BJ (cell line): Measurements from ENCODE around the gene GIMAP4. TPM values are rescaled to one million over a fixed set of nuclear protein-coding genes. Genes with fewer than 3 reads are reported as not detected.
"Not testable (repeated sequence)": the region's sequence is repeated elsewhere in the genome, so short reads cannot be mapped to it uniquely, and the experiment has no call there.

Source experiments
- CTCF ChIA-PET: fragments of 350-600 bp; formaldehyde crosslinking; extraction: SDS; loops from one replicate; lab custom pipeline; 2021; ENCODE audit warnings: antibody characterized with exemption, inconsistent platforms; lab: Yijun Ruan, JAX
- POLR2A ChIA-PET: fragments of 300-600 bp; sonication (Branson Sonifier 250); formaldehyde crosslinking; extraction: SDS; loops from one replicate; lab custom pipeline; 2021; ENCODE audit warnings: antibody characterized with exemption; lab: Charles Lee
- DNase-seq: peaks from one replicate; pipeline ENCODE4 v3.0.0-alpha.2; 2011; ENCODE audit warnings: low read depth
- H3K27me3 ChIP-seq: 2 replicates; pipeline ENCODE4 v1.6.0; 2011; ENCODE audit warnings: low read length; ENCODE audit not compliant: control insufficient read depth, insufficient read depth
- H3K36me3 ChIP-seq: 2 replicates; pipeline ENCODE4 v1.5.1; 2011; ENCODE audit warnings: low read length; ENCODE audit not compliant: control insufficient read depth, insufficient read depth
- H3K4me3 ChIP-seq: 2 replicates; pipeline ENCODE4 v1.5.1; 2011; ENCODE audit warnings: low read depth, mild to moderate bottlenecking, control low read depth, low read length
- CTCF ChIP-seq: IDR thresholded peaks from 2 replicates; pipeline ENCODE4 v1.5.1; 2011; ENCODE audit warnings: low read depth, mild to moderate bottlenecking, control low read depth, inconsistent platforms, low read length, moderate library complexity; ENCODE audit not compliant: insufficient read depth
- polyA minus RNA-seq: library from RNA; depleted of rRNA, polyadenylated mRNA; stranded (reverse); fragments of >200 nt; gene quantifications from 2 replicates; pipeline ENCODE4 v1.2.3, GENCODE V29; 2011; rRNA and poly(A)+ RNA removed
- polyA plus RNA-seq: library from polyadenylated mRNA; depleted of rRNA; stranded (reverse); fragments of >200 nt; gene quantifications from 2 replicates; pipeline ENCODE4 v1.2.3, GENCODE V29; 2011; rRNA removed

Gene GIMAP4
- not detected in 2 replicates for polyA plus RNA-seq
- polyA minus RNA-seq: not detected in 2 replicates

GRCh38 chr7:150567169-150567568 lies at the start of gene GIMAP4:
Gene GIMAP4 (plus strand): TSS chr7:150567390. CDS start chr7:150569902, 2,512 bp downstream.
- H3K4me3 ChIP-seq: no peak within 1 kb of the TSS
- no peak for TF ChIP-seq CTCF
- DNase-seq: no peak
- ChIA-PET POLR2A (no interaction called here), CTCF (no interaction called here)
- no peaks in the 10 kb centered on the region for H3K36me3 ChIP-seq
- no peaks in the 10 kb centered on the region for H3K27me3 ChIP-seq

DNA sequence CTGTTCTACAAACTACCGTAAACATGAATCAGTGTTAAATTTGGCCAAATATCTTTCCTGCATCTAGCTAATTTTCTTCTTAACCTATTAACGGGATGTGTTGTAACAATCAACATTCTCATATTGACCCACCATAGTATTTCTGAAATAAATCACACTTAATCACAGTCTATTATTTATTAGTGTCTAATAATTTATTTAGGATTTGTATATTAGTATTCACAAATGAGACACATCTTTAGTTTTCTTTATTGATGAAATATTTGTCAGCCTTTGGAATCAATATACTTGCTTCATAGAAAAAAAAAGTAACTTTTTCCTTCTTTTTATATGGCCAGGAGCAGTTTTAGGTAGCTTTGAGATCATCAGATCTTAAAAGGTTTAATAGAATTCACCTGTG lies 47.9 kb upstream of the GIMAP4 start:
- CTCF ChIA-PET: no interaction called here

DNA sequence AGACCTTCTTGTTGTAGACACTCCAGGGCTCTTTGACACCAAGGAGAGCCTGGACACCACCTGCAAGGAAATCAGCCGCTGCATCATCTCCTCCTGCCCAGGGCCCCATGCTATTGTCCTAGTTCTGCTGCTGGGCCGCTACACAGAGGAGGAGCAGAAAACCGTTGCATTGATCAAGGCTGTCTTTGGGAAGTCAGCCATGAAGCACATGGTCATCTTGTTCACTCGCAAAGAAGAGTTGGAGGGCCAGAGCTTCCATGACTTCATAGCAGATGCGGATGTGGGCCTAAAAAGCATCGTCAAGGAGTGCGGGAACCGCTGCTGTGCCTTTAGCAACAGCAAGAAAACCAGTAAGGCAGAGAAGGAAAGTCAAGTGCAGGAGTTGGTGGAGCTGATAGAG lies 47.0 kb upstream of the GIMAP4 start:
- DNase-seq: no peak
- H3K27me3 ChIP-seq: no peaks in the 10 kb centered on the region
- H3K36me3 ChIP-seq: no peaks in the 10 kb centered on the region
- no peak overlapping the region for H3K4me3 ChIP-seq
- POLR2A ChIA-PET: no interaction called here
- CTCF ChIA-PET: interaction anchor here (0.6 to 0.7 kb wide), 2 partner anchors 24 to 60 kb away, joined by 3 read pairs; no protein-coding TSS in a partner anchor
- no peak for TF ChIP-seq CTCF

More for the DNA sequence above, 47.9 kb upstream of the GIMAP4 start:
- Histone ChIP-seq H3K27me3 (no peaks in the 10 kb centered on the region), H3K36me3 (no peaks in the 10 kb centered on the region), H3K4me3 (no peak overlapping the region)
- DNase-seq: no peak
- POLR2A ChIA-PET: no interaction called here
- TF ChIP-seq CTCF: no peak

DNA sequence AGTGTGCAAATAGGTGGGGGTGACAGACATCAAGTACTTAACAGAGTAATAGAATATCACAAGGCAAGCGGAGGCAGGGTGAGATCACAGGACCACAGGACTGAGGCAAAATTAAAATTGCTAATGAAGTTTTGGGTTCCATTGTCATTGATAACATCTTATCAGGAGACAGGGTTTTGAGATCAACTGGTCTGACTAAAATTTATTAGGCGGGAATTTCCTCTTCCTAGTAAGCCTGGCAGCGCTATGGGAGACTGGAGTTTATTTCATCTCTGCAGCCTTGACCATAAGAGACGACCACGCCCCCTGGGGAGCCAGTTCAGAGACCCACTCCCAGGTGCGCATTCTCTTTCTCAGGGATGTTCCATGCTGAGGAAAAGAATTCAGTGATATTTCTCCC lies 44.3 kb upstream of the GIMAP4 start:
- DNase-seq, H3K4me3 ChIP-seq, H3K36me3 ChIP-seq, CTCF ChIA-PET, POLR2A ChIA-PET, H3K27me3 ChIP-seq: not testable (repeated sequence)

DNA sequence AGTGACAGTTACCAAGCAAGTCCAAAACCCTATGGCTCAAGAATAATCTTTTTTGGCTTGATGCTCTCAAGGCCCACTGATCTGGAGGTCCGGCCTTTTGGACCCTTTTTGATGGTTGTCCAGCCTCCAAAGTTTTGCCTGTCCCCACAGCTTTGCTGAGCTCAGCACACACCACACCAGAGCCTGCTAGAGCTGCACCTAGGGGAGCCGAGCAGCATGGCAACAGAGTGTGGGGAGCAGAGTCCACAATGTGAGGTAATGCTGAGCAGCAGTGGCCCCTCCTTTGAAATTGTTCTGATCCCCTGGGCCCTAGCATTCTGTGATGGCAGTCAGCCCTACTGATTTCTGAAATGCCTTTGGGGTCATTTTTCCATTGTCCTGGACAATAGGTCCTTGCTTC lies 43.2 kb upstream of the GIMAP4 start:
- no peak for TF ChIP-seq CTCF
- ChIA-PET POLR2A (no interaction called here), CTCF (no interaction called here)
- DNase-seq: no peak
- Histone ChIP-seq H3K27me3 (no peaks in the 10 kb centered on the region), H3K4me3 (no peak overlapping the region), H3K36me3 (no peaks in the 10 kb centered on the region)

DNA sequence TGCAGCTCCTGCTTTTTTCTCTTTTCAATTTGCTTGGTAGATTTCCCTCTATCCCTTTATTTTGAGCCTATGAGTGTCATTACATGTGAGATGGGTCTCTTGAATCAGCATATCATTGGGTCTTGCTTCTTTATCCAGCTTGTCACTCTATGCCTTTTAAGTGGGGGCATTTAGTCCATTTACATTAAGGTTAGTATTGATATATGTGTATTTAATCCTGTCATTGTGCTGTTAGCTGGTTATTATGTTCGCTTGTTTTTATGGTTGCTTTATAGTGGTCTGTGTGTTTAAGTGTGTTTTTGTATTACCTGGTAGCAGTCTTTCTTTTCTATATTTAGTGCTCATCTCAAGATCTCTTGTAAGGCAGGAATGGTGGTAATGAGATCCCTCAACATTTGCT lies 35.5 kb upstream of the GIMAP4 start:
- CTCF ChIA-PET: no interaction called here
- no peak for TF ChIP-seq CTCF
- DNase-seq: no peak
- Histone ChIP-seq H3K36me3 (no peaks in the 10 kb centered on the region), H3K4me3 (no peak overlapping the region), H3K27me3 (no peaks in the 10 kb centered on the region)
- POLR2A ChIA-PET: no interaction called here
